Motor neuron (in vitro differentiated cells): ENCODE measurements around the gene LIMK2. TPM values are rescaled to one million over a fixed set of nuclear protein-coding genes. Genes with fewer than 3 reads are reported as not detected.
"Not testable (repeated sequence)": the region's sequence is repeated elsewhere in the genome, so short reads cannot be mapped to it uniquely, and the experiment has no call there.

Experiments used
- ATAC-seq, 8 experiments: fragments of 200-7000 bp; cut with Tn5 transposase; replicated peaks in 6 of 8; 2 replicates each; pipeline ENCODE4 v1.8.0; 2021; ENCODE audit warnings: mild to moderate bottlenecking in 8 of 8, moderate library complexity in 8 of 8
- H3K27ac ChIP-seq, 2 donors: fragments of 250-450 bp; sonication (Bioruptor Pico); 2 replicates each; pipeline ENCODE4 v1.9.0; 2021; ENCODE audit warnings: antibody characterized with exemption in 2 of 2, mild to moderate bottlenecking in 2 of 2, moderate library complexity in 1 of 2
- H3K4me1 ChIP-seq, 2 donors: fragments of 250-450 bp; sonication (Bioruptor Pico); replicated peaks in 1 of 2; 2 replicates each; pipeline ENCODE4 v1.6.1; 2021; ENCODE audit warnings: antibody characterized with exemption in 2 of 2, mild to moderate bottlenecking in 2 of 2, moderate library complexity in 1 of 2
- H3K4me3 ChIP-seq, 5 donors: fragments of 250-450 bp; sonication (Bioruptor Pico); 2 replicates each; pipeline ENCODE4 v1.9.0; 2021; ENCODE audit warnings: antibody characterized with exemption in 5 of 5, mild to moderate bottlenecking in 5 of 5, moderate library complexity in 4 of 5
- WGBS, 10 experiments: fragments of 450-650 bp; shearing (Covaris generic); methylation state at CpG; one replicate each; pipeline ENCODE4 v1.0.0; 2022; 5-methylcytosine and 5-hydroxymethylcytosine counted together
- in situ Hi-C, 9 experiments: fragments of 400-800 bp; cut with MboI; loops; one replicate each; pipeline ENCODE4 v1.15.0; 2021; ENCODE audit warnings: low sequenced_read_pairs in 9 of 9, low pct_unique_long_range_greater_than_20kb in 2 of 9; ENCODE audit not compliant: unreplicated experiment in 9 of 9
- total RNA-seq, 8 experiments: library from RNA; unstranded; fragments of 300-600 nt; gene quantifications; 2 replicates each; pipeline versions ENCODE4 v1.2.3 to v1.2.4, GENCODE V29; 2022

LIMK2 gene
- total RNA-seq, 8 experiments from 2014 or later, result 10.1 to 58.5 (median 26.3) TPM

DNA sequence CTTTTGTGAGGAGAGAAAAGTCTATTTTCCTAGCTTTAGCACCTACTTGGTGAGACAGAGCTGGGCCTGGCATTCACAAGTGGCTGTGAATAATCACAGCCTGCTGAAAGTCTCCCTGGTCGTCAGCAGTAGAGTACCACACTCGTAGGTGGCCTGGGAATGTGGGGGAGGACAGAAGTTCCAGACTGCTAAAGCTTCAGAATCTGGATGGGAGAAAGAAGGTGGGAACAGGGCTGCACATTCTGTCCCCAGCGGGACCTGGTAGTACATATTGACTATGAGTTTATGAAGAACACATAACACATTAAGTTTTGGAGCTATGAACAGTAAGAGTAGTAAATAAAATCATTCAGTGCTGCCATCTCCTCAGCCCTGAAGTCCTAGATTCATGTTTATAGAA, 19.0 kb upstream of the LIMK2 start:
- in situ Hi-C loops, result no loop called here
- Histone ChIP-seq H3K4me1 (peaks cover 0 to 8% of the 10 kb centered on the region in 2 donors), H3K27ac (peak overlapping the region in 1 of 2 donors; percentile 47), H3K4me3 (no peak overlapping the region)
- WGBS, 10 experiments, result 32 to 100% (median 76%) methylated on average over 1 to 3 of the region's 3 CpGs; no CpG with 5 or more reads in 4 of the 10 experiments
- ATAC-seq, result peak in 2 of 8 experiments; percentile 39 to 47

GRCh38 chr22:31194681-31195080, 17.4 kb upstream of the LIMK2 start:
- 100% methylated on average over 1 to 5 of the region's 5 CpGs; no CpG with 5 or more reads in 6 of the 10 experiments for WGBS, 10 experiments
- in situ Hi-C loops, H3K27ac ChIP-seq, H3K4me1 ChIP-seq, H3K4me3 ChIP-seq, ATAC-seq: not testable (repeated sequence)

DNA sequence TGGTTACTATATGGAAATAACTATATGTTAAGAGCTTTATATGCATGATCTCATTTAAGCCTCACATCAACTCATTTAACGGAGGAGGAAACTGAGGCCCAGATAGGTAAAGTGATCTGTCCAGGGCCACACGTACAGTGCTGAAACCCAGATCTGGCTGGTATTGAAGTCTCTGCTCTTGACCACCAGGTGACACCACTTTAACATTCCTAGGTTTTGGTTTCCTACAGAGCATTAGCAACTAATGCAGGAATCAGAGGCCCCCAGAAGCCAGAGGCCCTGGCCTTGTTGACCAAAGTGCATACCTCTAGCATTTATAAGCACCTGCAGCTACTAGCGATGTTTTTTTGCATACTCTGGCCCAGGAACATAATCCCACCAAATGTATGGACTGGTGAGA, 12.9 kb upstream of the LIMK2 start:
- in situ Hi-C loops, result no loop called here
- ATAC-seq, result no peak
- no peak overlapping the region for H3K27ac ChIP-seq
- 86 to 100% (median 100%) methylated on average over 1 to 3 of the region's 3 CpGs; no CpG with 5 or more reads in 1 of the 10 experiments for WGBS, 10 experiments
- no peak overlapping the region for H3K4me3 ChIP-seq
- H3K4me1 ChIP-seq, result no peaks in the 10 kb centered on the region

DNA sequence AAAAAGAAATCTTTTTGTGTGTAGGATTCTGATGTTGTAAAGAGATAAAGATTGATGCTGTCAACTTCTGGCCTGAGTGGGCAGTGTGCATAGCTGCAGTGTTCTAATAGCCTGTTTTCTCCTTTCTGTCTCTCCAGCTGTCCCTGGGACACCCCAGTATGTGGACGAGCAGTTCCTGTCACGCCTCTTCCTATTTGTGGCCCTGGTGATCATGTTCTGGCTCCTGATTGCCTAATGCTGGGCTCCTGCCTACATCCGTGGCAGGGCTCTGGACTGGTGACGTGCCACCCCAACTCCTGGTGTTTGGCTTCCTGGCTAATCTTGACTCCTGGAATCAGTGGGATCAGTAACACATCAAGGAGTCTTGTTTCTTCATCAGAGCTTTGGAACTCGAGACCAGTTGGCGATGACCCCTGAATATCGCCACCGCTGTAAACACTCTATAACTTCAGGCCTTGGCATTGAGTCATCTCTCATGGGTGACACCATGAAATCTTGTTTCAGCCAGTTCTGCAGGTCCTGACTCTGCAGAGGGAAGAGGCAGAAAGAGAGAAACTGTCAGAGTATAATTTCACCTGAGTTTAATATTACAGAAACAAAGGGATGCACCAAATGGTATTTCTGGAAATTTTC, 7.6 kb upstream of the LIMK2 start:
- H3K4me1 ChIP-seq, H3K4me3 ChIP-seq, H3K27ac ChIP-seq, in situ Hi-C loops: not testable (repeated sequence)
- ATAC-seq, result peak in 3 of 8 experiments; percentile 25 to 47 (median 43)
- WGBS, 10 experiments, result 100% methylated on average over 1 of the region's 8 CpGs; no CpG with 5 or more reads in 9 of the 10 experiments

GRCh38 chr22:31205059-31205458, 7.0 kb upstream of the LIMK2 start:
- whole genome bisulfite sequencing, 10 experiments, result 43 to 100% (median 80%) methylated on average over 1 to 3 of the region's 4 CpGs; no CpG with 5 or more reads in 7 of the 10 experiments
- in situ Hi-C loops, H3K4me3 ChIP-seq, H3K4me1 ChIP-seq, H3K27ac ChIP-seq: not testable (repeated sequence)
- peak in 2 of 8 experiments; percentile 23 to 58 for ATAC-seq

DNA sequence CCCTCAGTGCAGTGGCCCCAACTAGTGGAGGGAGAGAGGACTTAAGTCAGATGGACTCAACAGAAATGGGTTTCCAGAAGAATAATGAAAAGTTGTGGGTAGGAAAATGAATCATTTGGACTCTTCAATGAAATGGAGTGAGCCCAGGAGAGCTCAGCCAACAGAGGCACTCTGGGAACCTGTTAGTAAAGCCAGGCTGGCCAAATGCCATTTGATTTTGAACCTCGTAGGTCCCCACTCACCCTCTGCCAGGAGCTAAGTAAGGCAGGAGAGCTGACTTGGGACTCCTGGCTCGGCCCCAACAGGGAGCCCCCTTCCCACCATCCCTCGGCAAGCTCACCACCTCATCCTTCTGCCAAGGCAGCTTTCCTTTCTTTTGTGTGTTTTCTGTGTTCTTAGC, 5.6 kb upstream of the LIMK2 start:
- ATAC-seq, H3K4me1 ChIP-seq, in situ Hi-C loops, H3K27ac ChIP-seq, H3K4me3 ChIP-seq: not testable (repeated sequence)
- WGBS, 10 experiments, result 60% methylated on average over 1 of the region's 3 CpGs; no CpG with 5 or more reads in 9 of the 10 experiments

- 55 to 91% (median 84%) methylated on average over 2 to 7 of the region's 8 CpGs; no CpG with 5 or more reads in 2 of the 10 experiments for WGBS, 10 experiments
- no peak overlapping the region for H3K27ac ChIP-seq
- in situ Hi-C loops, result no loop called here
- ATAC-seq, result peak in 1 of 8 experiments; percentile 24
- no peak overlapping the region for H3K4me3 ChIP-seq
- no peaks in the 10 kb centered on the region for H3K4me1 ChIP-seq
Observed at GRCh38 chr22:31206896-31207687, 5.0 kb upstream of the LIMK2 start.

- Histone ChIP-seq H3K4me1 (peaks cover 5% of the 10 kb centered on the region in 2 donors), H3K4me3 (no peak overlapping the region), H3K27ac (no peak overlapping the region)
- peak in 1 of 8 experiments; percentile 4 for ATAC-seq
- in situ Hi-C loops, result no loop called here
- WGBS, 10 experiments, result 45 to 100% (median 70%) methylated on average over 1 to 4 of the region's 8 CpGs
Observed at GRCh38 chr22:31210556-31211421, 1.3 kb upstream of the LIMK2 start.

DNA sequence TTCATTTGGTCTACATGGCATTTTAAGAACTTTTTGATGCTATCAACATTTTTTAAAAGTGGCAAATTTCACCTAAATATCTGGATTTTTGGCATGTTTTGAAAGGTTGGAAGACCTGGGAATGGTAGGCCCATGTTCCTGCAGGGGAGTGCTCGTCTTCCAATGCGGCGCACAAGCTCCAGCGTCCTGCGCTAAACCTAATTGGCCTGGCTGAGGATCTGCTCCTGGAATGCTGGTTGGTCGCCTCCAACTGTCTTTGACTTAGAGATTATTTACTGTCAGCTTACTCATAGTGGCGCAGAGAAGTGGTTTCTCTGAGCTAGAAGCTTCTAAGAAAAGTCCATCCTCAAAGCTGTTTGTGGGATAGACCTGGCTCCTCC, 626 bp upstream of the LIMK2 start:
- in situ Hi-C loops, result no loop called here
- peaks cover 5% of the 10 kb centered on the region in 2 donors for H3K4me1 ChIP-seq
- 40 to 100% (median 72%) methylated on average over 1 to 5 of the region's 7 CpGs; no CpG with 5 or more reads in 3 of the 10 experiments for WGBS, 10 experiments
- no peak for ATAC-seq
- H3K27ac ChIP-seq, result no peak overlapping the region
- peak overlapping the region; percentile 44 to 84 (median 54) for H3K4me3 ChIP-seq

GRCh38 chr22:31212783-31213629, 908 bp downstream of the LIMK2 start:
- Histone ChIP-seq H3K4me1 (peaks cover 8 to 9% of the 10 kb centered on the region in 2 donors), H3K27ac (no peak overlapping the region), H3K4me3 (peak overlapping the region; percentile 44 to 84 (median 54))
- no peak for ATAC-seq
- 0 to 93% (median 21%) methylated on average over 1 to 6 of the region's 11 CpGs; no CpG with 5 or more reads in 6 of the 10 experiments for WGBS, 10 experiments
- in situ Hi-C loops, result no loop called here

- in situ Hi-C loops, result no loop called here
- no peak for ATAC-seq
- H3K4me1 ChIP-seq, result peaks cover 15 to 17% of the 10 kb centered on the region in 2 donors
- no peak overlapping the region for H3K27ac ChIP-seq
- 85 to 100% (median 94%) methylated on average over 3 to 6 of the region's 6 CpGs; no CpG with 5 or more reads in 3 of the 10 experiments for WGBS, 10 experiments
- H3K4me3 ChIP-seq, result no peak overlapping the region
Observed at GRCh38 chr22:31215018-31215535, 3.0 kb downstream of the LIMK2 start.
